Right lobe of liver (tissue), 6 donors: Measurements from ENCODE around the gene TF. TPM values are rescaled to one million over a fixed set of nuclear protein-coding genes. Genes with fewer than 3 reads are reported as not detected.
"Not testable (repeated sequence)": the region's sequence is repeated elsewhere in the genome, so short reads cannot be mapped to it uniquely, and the experiment has no call there.

Source experiments
- ATAC-seq, 4 donors: fragments of 200-7000 bp; cut with Tn5 transposase; one replicate each; pipeline ENCODE4 v1.9.1; 2020; ENCODE audit warnings: mild to moderate bottlenecking in 4 of 4, moderate library complexity in 4 of 4
- DNase-seq, 3 donors: peaks; one replicate each; pipeline ENCODE4 v3.0.0-alpha.2; 2020
- H3K27ac ChIP-seq, 3 donors: fragments of 200-600 bp; one replicate each; pipeline ENCODE4 v1.8.0; 2022
- H3K27me3 ChIP-seq, 2 donors: fragments of 200-600 bp; one replicate each; pipeline ENCODE4 v1.8.0; 2022
- H3K36me3 ChIP-seq, 4 donors: fragments of 200-600 bp; sonication (generic) in 1 of 4; one replicate each; pipeline versions ENCODE4 v1.5.1 to v1.8.0; 2017 to 2022; ENCODE audit warnings: control low read depth in 1 of 4
- H3K4me1 ChIP-seq, 4 donors: fragments of 200-600 bp; sonication (generic) in 1 of 4; one replicate each; pipeline versions ENCODE4 v1.5.1 to v1.8.0; 2017 to 2022; ENCODE audit warnings: control low read depth in 1 of 4
- H3K4me3 ChIP-seq, 3 donors: fragments of 200-600 bp; one replicate each; pipeline ENCODE4 v1.8.0; 2022
- H3K9me3 ChIP-seq, 4 donors: fragments of 200-600 bp; sonication (generic) in 1 of 4; one replicate each; pipeline versions ENCODE4 v1.5.1 to v1.8.0; 2017 to 2022; ENCODE audit warnings: control low read depth in 1 of 4
- CTCF ChIP-seq, 4 donors: fragments of 200-600 bp in 3 of 4; fragments of 450-650 bp in 1 of 4; IDR thresholded peaks; one replicate each; pipeline versions ENCODE4 v1.5.1 to v1.8.0; 2016 to 2022; ENCODE audit warnings: antibody characterized with exemption in 4 of 4, mild to moderate bottlenecking in 2 of 4
- POLR2A ChIP-seq: fragments of 450-650 bp; IDR thresholded peaks from one replicate; pipeline ENCODE4 v1.6.1; 2017; ENCODE audit warnings: antibody characterized with exemption, mild to moderate bottlenecking
- WGBS: methylation state at CpG from one replicate; pipeline ENCODE4 v1.1.6; 2018; ENCODE audit warnings: low coverage, low lambda C conversion rate; ENCODE audit not compliant: insufficient coverage; ENCODE audit errors: missing lambda C conversion rate; 5-methylcytosine and 5-hydroxymethylcytosine counted together
- intact Hi-C, 2 donors: fragments of 100-400 bp; cut with DNase I; formaldehyde crosslinking; loops; one replicate each; pipeline versions ENCODE4 v1.11.2 to v1.14.1; 2022
- total RNA-seq, 6 experiments: library from RNA; depleted of rRNA in 2 of 6; stranded (reverse); fragments of >200 nt in 2 of 6; fragmentation: NEBNext Ultra II Directional in 3 of 6; extraction: Animal tissue kit (Norgen Biotek cat#: 25700) in 3 of 6; gene quantifications; one replicate each; pipeline versions ENCODE4 v1.1.0 to v1.2.4, GENCODE V29; 2016 to 2023
- donor health status: DM: no; HTN: yes; CAD: no.
- donor health status: DM: no; HTN: no; CAD: no.
- donor health status: DM: no; HTN: no; CAD: no.
- donor health status: DM: no; HTN: yes; CAD: no.
- donor health status: DM: no; HTN: yes; CAD: no.

Gene TF
- total RNA-seq, 6 experiments from 2014 or later, result 2,871 to 25,349 (median 17,684) TPM

GRCh38 chr3:133717424-133717823 is 28.8 kb upstream of the TF start:
- no peaks in the 10 kb centered on the region for H3K36me3 ChIP-seq
- 61% methylated on average over 3 of the region's 3 CpGs for whole genome bisulfite sequencing
- H3K9me3 ChIP-seq, result peaks cover 0 to under 1% (median 0%) of the 10 kb centered on the region in 4 donors
- H3K27ac ChIP-seq, result no peak overlapping the region
- DNase-seq, result no peak
- ATAC-seq, result no peak
- H3K4me1 ChIP-seq, result no peaks in the 10 kb centered on the region
- no peak overlapping the region for H3K4me3 ChIP-seq
- intact Hi-C loops, result no loop called here
- TF ChIP-seq CTCF (IDR thresholded peaks at IDR 0.05) (no peak), POLR2A (no peak)
- no peaks in the 10 kb centered on the region for H3K27me3 ChIP-seq

- Histone ChIP-seq H3K9me3 (peaks cover 0 to 10% (median 0%) of the 10 kb centered on the region in 4 donors), H3K4me3 (no peak overlapping the region), H3K36me3 (no peaks in the 10 kb centered on the region), H3K27me3 (no peaks in the 10 kb centered on the region), H3K4me1 (no peaks in the 10 kb centered on the region), H3K27ac (no peak overlapping the region)
- no peak for ATAC-seq
- DNase-seq, result no peak
- intact Hi-C loops, result no loop called here
- TF ChIP-seq POLR2A (no peak), CTCF (IDR thresholded peaks at IDR 0.05) (no peak)
Observed at GRCh38 chr3:133722935-133723334, 23.3 kb upstream of the TF start.

GRCh38 chr3:133730993-133731392 is 15.2 kb upstream of the TF start:
- H3K27ac ChIP-seq, result peak overlapping the region in 2 of 3 donors; percentile 25 to 73

GRCh38 chr3:133732231-133732630 is 14.0 kb upstream of the TF start:
- peak in 1 of 3 donors; percentile 65 for DNase-seq
- peak; percentile 30 for TF ChIP-seq POLR2A
- 54% methylated on average over 5 of the region's 6 CpGs for whole genome bisulfite sequencing

More at GRCh38 chr3:133730993-133731392, 15.2 kb upstream of the TF start:
- peak; percentile 76 to 91 (median 85) for ATAC-seq
- H3K9me3 ChIP-seq, result no peaks in the 10 kb centered on the region
- intact Hi-C loops, result no loop called here
- TF ChIP-seq CTCF (IDR thresholded peaks at IDR 0.05), result no peak
- TF ChIP-seq POLR2A, result no peak
- no peaks in the 10 kb centered on the region for H3K36me3 ChIP-seq
- DNase-seq, result peak in 1 of 3 donors; percentile 76
- H3K4me3 ChIP-seq, result no peak overlapping the region
- H3K4me1 ChIP-seq, result peaks cover 0 to 53% (median 21%) of the 10 kb centered on the region in 4 donors
- H3K27me3 ChIP-seq, result no peaks in the 10 kb centered on the region

GRCh38 chr3:133733226-133733625 is 13.0 kb upstream of the TF start:
- H3K36me3 ChIP-seq, result no peaks in the 10 kb centered on the region
- peaks cover 0 to 53% (median 21%) of the 10 kb centered on the region in 4 donors for H3K4me1 ChIP-seq
- peak; percentile 75 to 89 (median 87) for ATAC-seq
- TF ChIP-seq CTCF (IDR thresholded peaks at IDR 0.05) (no peak), POLR2A (no peak)
- intact Hi-C loops, result no loop called here
- H3K4me3 ChIP-seq, result peak overlapping the region in 2 of 3 donors; percentile 2 to 20
- peak; percentile 71 to 90 (median 84) for DNase-seq
- H3K9me3 ChIP-seq, result no peaks in the 10 kb centered on the region
- no peaks in the 10 kb centered on the region for H3K27me3 ChIP-seq
- WGBS, result 27% methylated on average over 4 of the region's 4 CpGs
- H3K27ac ChIP-seq, result peak overlapping the region in 2 of 3 donors; percentile 51 to 70

More at GRCh38 chr3:133732231-133732630, 14.0 kb upstream of the TF start:
- H3K27me3 ChIP-seq, H3K36me3 ChIP-seq, intact Hi-C loops, H3K4me3 ChIP-seq, H3K9me3 ChIP-seq: not testable (repeated sequence)
- H3K4me1 ChIP-seq, result peaks cover 0 to 53% (median 21%) of the 10 kb centered on the region in 4 donors
- H3K27ac ChIP-seq, result peak overlapping the region in 1 of 3 donors; percentile 70
- ATAC-seq, result peak in 2 of 4 donors; percentile 15 to 29
